Hippocampal formation (tissue), 2 donors: ENCODE measurements around the gene MBL2.
A peak's percentile ranks its signal among the peaks of the same experiment; 100 is the strongest.

Experiments
- DNase-seq, 2 donors: peaks; one replicate each; lab custom pipeline; 2025; lab: John Stamatoyannopoulos, UW

The MBL2 gene

GRCh38 chr10:52740155-52740549, 32.4 kb downstream of the MBL2 start:
- no peak for DNase-seq

- DNase-seq = no peak
These were observed 33.0 kb downstream of the MBL2 start for GRCh38 chr10:52739380-52740154.

GRCh38 chr10:52738951-52739350, 33.6 kb downstream of the MBL2 start:
- DNase-seq = no peak

- DNase-seq = peak in 1 of 2 donors; percentile 69
These were observed 43.1 kb downstream of the MBL2 start for GRCh38 chr10:52729271-52730104.

GRCh38 chr10:52720018-52720417, 52.6 kb downstream of the MBL2 start:
- no peak for DNase-seq
